GM12878 (cell line): Measurements from ENCODE around the gene SEMA5A. TPM values are rescaled to one million over a fixed set of nuclear protein-coding genes. Genes with fewer than 3 reads are reported as not detected.

ENCODE experiments used
- ATAC-seq: fragments of 200-7000 bp; cut with Tn5 transposase; 3 replicates; pipeline ENCODE4 v1.9.1; 2020; ENCODE audit warnings: mild to moderate bottlenecking, moderate library complexity
- BruUV-seq: library from RNA; stranded (reverse); fragments of 400-500 nt; replicated peaks from 2 replicates; lab custom pipeline; 2021; lab: Mats Ljungman, UMichigan
- CTCF ChIA-PET: fragments of 300-600 bp; sonication (Branson Sonifier 250); formaldehyde crosslinking; extraction: SDS; loops from one replicate; lab custom pipeline; 2021; ENCODE audit warnings: inconsistent platforms; lab: Yijun Ruan, JAX
- POLR2A ChIA-PET: fragments of 350-600 bp; formaldehyde crosslinking; extraction: SDS; loops from one replicate; lab custom pipeline; 2021; ENCODE audit warnings: inconsistent platforms; lab: Charles Lee
- RAD21 ChIA-PET: fragments of 300-600 bp; sonication (Branson Sonifier 250); formaldehyde crosslinking; loops from one replicate; lab custom pipeline; 2023; ENCODE audit warnings: antibody characterized with exemption; ENCODE audit not compliant: unreplicated experiment; lab: Charles Lee
- SMC1A ChIA-PET: fragments of 300-600 bp; sonication (Branson Sonifier 250); formaldehyde crosslinking; loops from one replicate; lab custom pipeline; 2023; ENCODE audit not compliant: unreplicated experiment, uncharacterized antibody; lab: Charles Lee
- DNase-seq: peaks from one replicate; pipeline ENCODE4 v3.0.0-alpha.2; 2011; ENCODE audit warnings: low read depth, low spot score
- FAIRE-seq: peaks from 3 replicates; lab custom pipeline; 2011; peaks lifted over from hg19 to GRCh38; lab: Jason Lieb, UNC
- H2AFZ ChIP-seq: 2 replicates; pipeline ENCODE4 v1.6.0; 2011; ENCODE audit warnings: low read depth, low read length, control low read depth; ENCODE audit not compliant: control insufficient read depth
- H3K27ac ChIP-seq: 2 replicates; pipeline ENCODE4 v1.5.1; 2011; ENCODE audit warnings: control low read depth; ENCODE audit not compliant: control insufficient read depth, insufficient read depth
- H3K27me3 ChIP-seq, 2 experiments: replicated peaks in 1 of 2; 2 replicates each; pipeline versions ENCODE4 v1.6.0 to v1.6.1; 2011; ENCODE audit warnings: low read length in 1 of 2; ENCODE audit not compliant: control insufficient read depth in 2 of 2, insufficient read depth in 2 of 2
- H3K36me3 ChIP-seq, 2 experiments: 2 replicates each; pipeline ENCODE4 v1.5.1; 2011; ENCODE audit warnings: low read length in 1 of 2; ENCODE audit not compliant: control insufficient read depth in 2 of 2, insufficient read depth in 2 of 2
- H3K4me1 ChIP-seq: 2 replicates; pipeline ENCODE4 v1.6.1; 2011; ENCODE audit warnings: mild to moderate bottlenecking, low read length, moderate library complexity, mixed read lengths; ENCODE audit not compliant: control insufficient read depth, insufficient read depth
- H3K4me2 ChIP-seq: 2 replicates; pipeline ENCODE4 v1.6.0; 2011; ENCODE audit warnings: control low read depth; ENCODE audit not compliant: control insufficient read depth, insufficient read depth
- H3K4me3 ChIP-seq: fragments of 200-600 bp; sonication (generic); 2 replicates; pipeline ENCODE4 v1.5.1; 2016
- H3K79me2 ChIP-seq: 2 replicates; pipeline ENCODE4 v1.6.0; 2011; ENCODE audit warnings: low read length; ENCODE audit not compliant: control insufficient read depth, insufficient read depth
- H3K9ac ChIP-seq: 2 replicates; pipeline ENCODE4 v1.8.0; 2011; ENCODE audit warnings: low read length, control low read depth, mixed read lengths; ENCODE audit not compliant: control insufficient read depth, insufficient read depth
- H3K9me3 ChIP-seq: replicated peaks from 3 replicates; pipeline ENCODE4 v1.5.1; 2011; ENCODE audit warnings: mild to moderate bottlenecking, low read length; ENCODE audit not compliant: control insufficient read depth, insufficient read depth
- H4K20me1 ChIP-seq: 2 replicates; pipeline ENCODE4 v1.6.0; 2011; ENCODE audit not compliant: control insufficient read depth, insufficient read depth
- ASH2L ChIP-seq: fragments of 300-600, 200-600 bp; sonication (generic); IDR thresholded peaks from 2 replicates; pipeline ENCODE4 v1.6.1; 2017; ENCODE audit warnings: low read depth, mild to moderate bottlenecking, borderline replicate concordance
- ATF7 ChIP-seq: fragments of 450-650 bp; IDR thresholded peaks from 2 replicates; pipeline ENCODE4 v1.6.1; 2016; ENCODE audit warnings: low read depth, mild to moderate bottlenecking
- BCLAF1 ChIP-seq: fragments of 450-650 bp; IDR thresholded peaks from 2 replicates; pipeline ENCODE4 v1.6.1; 2017; ENCODE audit warnings: antibody characterized with exemption, mild to moderate bottlenecking, moderate library complexity
- FOXM1 ChIP-seq: IDR thresholded peaks from 2 replicates; pipeline ENCODE4 v1.6.1; 2012; ENCODE audit warnings: low read depth, mild to moderate bottlenecking, inconsistent platforms, low read length, moderate library complexity
- GABPA ChIP-seq: IDR thresholded peaks from 2 replicates; pipeline ENCODE4 v1.6.1; 2014; ENCODE audit warnings: antibody characterized with exemption, low read depth, mild to moderate bottlenecking, inconsistent platforms
- IKZF2 ChIP-seq, 2 experiments: fragments of 450-650 bp; IDR thresholded peaks; 2 replicates each; pipeline ENCODE4 v1.6.1; 2017; ENCODE audit warnings: mild to moderate bottlenecking in 2 of 2, moderate library complexity in 2 of 2
- IRF5 ChIP-seq: fragments of 450-650 bp; IDR thresholded peaks from 2 replicates; pipeline ENCODE4 v1.6.1; 2017; ENCODE audit warnings: borderline replicate concordance
- JUND ChIP-seq: IDR thresholded peaks from 2 replicates; pipeline ENCODE4 v1.6.1; 2012; ENCODE audit warnings: low read depth, mild to moderate bottlenecking, low read length, improper control_type of control experiment, moderate library complexity
- KAT2A ChIP-seq: conservative IDR thresholded peaks from 2 replicates; pipeline ENCODE4 v1.6.1; 2011; ENCODE audit warnings: low read depth, low read length; ENCODE audit not compliant: control insufficient read depth
- NR2C1 ChIP-seq: fragments of 450-650 bp; IDR thresholded peaks from 2 replicates; pipeline ENCODE4 v1.6.1; 2017; ENCODE audit warnings: antibody characterized with exemption, mild to moderate bottlenecking, moderate library complexity
- NR2C2 ChIP-seq: IDR thresholded peaks from 2 replicates; pipeline ENCODE4 v1.6.1; 2011; ENCODE audit warnings: borderline replicate concordance, low read depth; ENCODE audit not compliant: control insufficient read depth, insufficient read length
- PKNOX1 ChIP-seq: fragments of 450-650 bp; IDR thresholded peaks from 2 replicates; pipeline ENCODE4 v1.6.1; 2016; ENCODE audit warnings: mild to moderate bottlenecking
- RAD51 ChIP-seq: fragments of 450-650 bp; IDR thresholded peaks from 2 replicates; pipeline ENCODE4 v1.6.1; 2016; ENCODE audit warnings: moderate library complexity, mild to moderate bottlenecking, inconsistent platforms
- SIX5 ChIP-seq: IDR thresholded peaks from 2 replicates; pipeline ENCODE4 v1.6.1; 2011; ENCODE audit warnings: mild to moderate bottlenecking, low read depth, low read length, moderate library complexity; ENCODE audit not compliant: severe bottlenecking
- SREBF2 ChIP-seq: IDR thresholded peaks from 2 replicates; pipeline ENCODE4 v1.6.1; 2012; ENCODE audit warnings: mild to moderate bottlenecking, low read length
- TCF7 ChIP-seq: IDR thresholded peaks from 2 replicates; pipeline ENCODE4 v1.6.1; 2014; ENCODE audit warnings: antibody characterized with exemption, borderline replicate concordance
- WRNIP1 ChIP-seq: IDR thresholded peaks from 2 replicates; pipeline ENCODE4 v1.6.1; 2011; ENCODE audit warnings: low read depth, low read length, improper control_type of control experiment, borderline replicate concordance
- WGBS: methylation state at CpG from one replicate; pipeline ENCODE4 v1.1.6; 2016; ENCODE audit warnings: low lambda C conversion rate; ENCODE audit not compliant: insufficient replicate concordance, insufficient coverage; ENCODE audit errors: missing lambda C conversion rate; 5-methylcytosine and 5-hydroxymethylcytosine counted together
- in situ Hi-C: fragments of 300-500 bp; cut with MboI; formaldehyde crosslinking; loops from 9 replicates; pipeline ENCODE4 v1.14.3; 2018; ENCODE audit warnings: mixed read lengths
- intact Hi-C: fragments of 100-400 bp; cut with micrococcal nuclease; formaldehyde crosslinking; loops from one replicate; pipeline ENCODE4 v1.14.2; 2022; ENCODE audit not compliant: unreplicated experiment
- polyA plus RNA-seq, 11 experiments: library from polyadenylated mRNA; depleted of rRNA in 4 of 11; unstranded in 6 of 11; stranded (reverse) in 5 of 11; fragments of >200 nt; fragmentation: Nextera tagmentation in 4 of 11; fragmentation: Illumina TruSeq in 1 of 11; extraction: Ambion mirVana in 4 of 11; extraction: Trizol in 1 of 11; gene quantifications; 1 replicate in 1 of 11; 2 replicates in 10 of 11; pipeline versions ENCODE4 v1.2.1 to v1.2.3, GENCODE V29; 2011 to 2016; ENCODE audit warnings: inconsistent platforms in 2 of 11, missing spikeins in 2 of 11, low read depth in 1 of 11
- total RNA-seq, 4 experiments: library from RNA; depleted of rRNA in 3 of 4; stranded (reverse); fragments of >200 nt in 3 of 4; fragmentation: Illumina TruSeq in 1 of 4; extraction: Trizol in 1 of 4; gene quantifications; 2 replicates each; pipeline versions ENCODE4 v1.2.1 to v1.2.3, GENCODE V29; 2013 to 2021

SEMA5A gene
- total and polyA plus RNA-seq, 10 of the 15 experiments (the other 5 are each of a cell fraction or from before 2014, with no cell fraction given): 0.03 to 2.4 (median 0.09) TPM; not detected in 1

- no peak overlapping the region for H2AFZ ChIP-seq
- ChIA-PET SMC1A (no interaction called here), CTCF (no interaction called here), POLR2A (no interaction called here), RAD21 (no interaction called here)
- H3K9ac ChIP-seq: no peak overlapping the region
- BruUV-seq: no TSS peak
- 21% methylated on average over 2 of the region's 2 CpGs for WGBS
- H4K20me1 ChIP-seq: no peaks in the 10 kb centered on the region
- H3K4me1 ChIP-seq: no peaks in the 10 kb centered on the region
- FAIRE-seq: no peak
- no peaks in the 10 kb centered on the region for H3K79me2 ChIP-seq
- no peak overlapping the region for H3K27ac ChIP-seq
- no peaks in the 10 kb centered on the region for H3K27me3 ChIP-seq
- H3K4me3 ChIP-seq: no peak overlapping the region
- DNase-seq: no peak
- intact Hi-C loops: no loop called here
- no peak for ATAC-seq
- no peaks in the 10 kb centered on the region for H3K36me3 ChIP-seq
- TF ChIP-seq WRNIP1: no peak
- TF ChIP-seq NR2C1: no peak
- no peak for TF ChIP-seq RAD51
- TF ChIP-seq IKZF2 (IDR thresholded peaks at IDR 0.05): no peak
- TF ChIP-seq SREBF2: no peak
- no peak for TF ChIP-seq SIX5
- TF ChIP-seq JUND: no peak
- no peak for TF ChIP-seq FOXM1
- no peak for TF ChIP-seq IRF5
- no peak for TF ChIP-seq NR2C2
- no peak for TF ChIP-seq BCLAF1
- TF ChIP-seq TCF7: no peak
- TF ChIP-seq GABPA: no peak
- no peak for TF ChIP-seq KAT2A
- no peak for TF ChIP-seq ASH2L
- TF ChIP-seq PKNOX1: no peak
- no peak for TF ChIP-seq ATF7
- H3K4me2 ChIP-seq: no peak overlapping the region
- in situ Hi-C loops: no loop called here
- no peaks in the 10 kb centered on the region; the same call in 2 of the 3 replicates for H3K9me3 ChIP-seq
Measured at GRCh38 chr5:9231842-9232241, 314.0 kb downstream of the SEMA5A start.
